Cortex of kidney (tissue), 1 donor: Measurements from ENCODE around the gene CENPA.
"Not testable (repeated sequence)": the region's sequence is repeated elsewhere in the genome, so short reads cannot be mapped to it uniquely, and the experiment has no call there.

ENCODE experiments used
- DNase-seq: peaks from one replicate; lab custom pipeline; 2025; lab: John Stamatoyannopoulos, UW

The CENPA gene

GRCh38 chr2:26792720-26793119, 6.9 kb downstream of the CENPA start:
- no peak for DNase-seq

GRCh38 chr2:26793518-26793917, 7.7 kb downstream of the CENPA start:
- DNase-seq, result no peak

- DNase-seq, result not testable (repeated sequence)
These were observed 9.3 kb downstream of the CENPA start for GRCh38 chr2:26795135-26795534.

- no peak for DNase-seq
These were observed 15.5 kb downstream of the CENPA start for GRCh38 chr2:26801328-26801727.

GRCh38 chr2:26801796-26802195, 15.9 kb downstream of the CENPA start:
- DNase-seq, result no peak

GRCh38 chr2:26805241-26805676, 19.4 kb downstream of the CENPA start:
- no peak for DNase-seq

- no peak for DNase-seq
These were observed 22.1 kb downstream of the CENPA start for GRCh38 chr2:26807788-26808460.

GRCh38 chr2:26809211-26809610, 23.4 kb downstream of the CENPA start:
- no peak for DNase-seq

GRCh38 chr2:26809876-26810577, 24.2 kb downstream of the CENPA start:
- no peak for DNase-seq

- no peak for DNase-seq
These were observed 25.4 kb downstream of the CENPA start for GRCh38 chr2:26811261-26811660.

GRCh38 chr2:26811791-26812694, 26.2 kb downstream of the CENPA start:
- DNase-seq, result no peak

GRCh38 chr2:26812731-26813130, 26.9 kb downstream of the CENPA start:
- DNase-seq, result no peak

- not testable (repeated sequence) for DNase-seq
These were observed 28.4 kb downstream of the CENPA start for GRCh38 chr2:26814072-26814765.

GRCh38 chr2:26816893-26817292, 31.0 kb downstream of the CENPA start:
- no peak for DNase-seq

GRCh38 chr2:26818255-26818654, 32.4 kb downstream of the CENPA start:
- DNase-seq, result no peak

- DNase-seq, result no peak
These were observed 33.1 kb downstream of the CENPA start for GRCh38 chr2:26818972-26819371.

- DNase-seq, result no peak
These were observed 35.1 kb downstream of the CENPA start for GRCh38 chr2:26820932-26821331.

GRCh38 chr2:26822877-26823276, 37.0 kb downstream of the CENPA start:
- DNase-seq, result no peak

GRCh38 chr2:26838121-26838906, 52.5 kb downstream of the CENPA start:
- DNase-seq, result no peak

- DNase-seq, result no peak
These were observed 55.2 kb downstream of the CENPA start for GRCh38 chr2:26840937-26841610.

GRCh38 chr2:26843041-26843440, 57.2 kb downstream of the CENPA start:
- no peak for DNase-seq
